DND-41 (cell line): Measurements from ENCODE around the gene TRPM3.

Experiments used
- ATAC-seq: fragments of 200-7000 bp; cut with Tn5 transposase; 3 replicates; pipeline ENCODE4 v1.9.1; 2021; ENCODE audit warnings: low read depth; ENCODE audit not compliant: insufficient read depth
- DNase-seq: peaks from one replicate; pipeline ENCODE4 v3.0.0-alpha.2; 2020
- H2AFZ ChIP-seq: 2 replicates; pipeline ENCODE4 v1.6.0; 2012; ENCODE audit warnings: low read depth, low read length
- H3K27ac ChIP-seq: 2 replicates; pipeline ENCODE4 v1.5.1; 2012; ENCODE audit warnings: low read length, inconsistent platforms
- H3K27me3 ChIP-seq: fragments of 200-600 bp; sonication (generic); 2 replicates; pipeline ENCODE4 v1.6.0; 2012; ENCODE audit warnings: low read length, mild to moderate bottlenecking, inconsistent platforms; ENCODE audit not compliant: insufficient read depth, poor library complexity
- H3K36me3 ChIP-seq: 2 replicates; pipeline ENCODE4 v1.5.1; 2012; ENCODE audit warnings: low read length, inconsistent platforms; ENCODE audit not compliant: insufficient read depth
- H3K4me1 ChIP-seq: 2 replicates; pipeline ENCODE4 v1.5.1; 2012; ENCODE audit warnings: mild to moderate bottlenecking, low read length; ENCODE audit not compliant: insufficient read depth
- H3K4me2 ChIP-seq: 2 replicates; pipeline ENCODE4 v1.6.0; 2012; ENCODE audit warnings: mild to moderate bottlenecking, moderate library complexity, low read length, inconsistent platforms; ENCODE audit not compliant: insufficient read depth
- H3K4me3 ChIP-seq, 2 experiments: fragments of 200-600 bp in 1 of 2; shearing (Covaris generic) in 1 of 2; 2 replicates each; pipeline ENCODE4 v1.5.1; 2012 to 2016; ENCODE audit warnings: inconsistent platforms in 2 of 2, low read length in 2 of 2, mild to moderate bottlenecking in 2 of 2, low read depth in 1 of 2, moderate library complexity in 1 of 2
- H3K79me2 ChIP-seq: 2 replicates; pipeline ENCODE4 v1.6.0; 2012; ENCODE audit warnings: low read length, inconsistent platforms; ENCODE audit not compliant: insufficient read depth
- H3K9ac ChIP-seq: 2 replicates; pipeline ENCODE4 v1.6.0; 2012; ENCODE audit warnings: low read depth, mild to moderate bottlenecking, inconsistent platforms, low read length, moderate library complexity
- H3K9me3 ChIP-seq: 2 replicates; pipeline ENCODE4 v1.5.1; 2012; ENCODE audit warnings: low read length, moderate library complexity, mild to moderate bottlenecking, inconsistent platforms; ENCODE audit not compliant: insufficient read depth, severe bottlenecking
- H4K20me1 ChIP-seq: 2 replicates; pipeline ENCODE4 v1.6.0; 2012; ENCODE audit warnings: low read length; ENCODE audit not compliant: insufficient read depth
- CTCF ChIP-seq: IDR thresholded peaks from 2 replicates; pipeline ENCODE4 v1.5.1; 2012; ENCODE audit warnings: borderline replicate concordance, low read length, moderate library complexity, mild to moderate bottlenecking; ENCODE audit not compliant: poor library complexity, severe bottlenecking; ENCODE audit errors: extremely low read depth
- EZH2 ChIP-seq: IDR thresholded peaks from 3 replicates; pipeline ENCODE4 v1.6.1; 2012; ENCODE audit warnings: borderline replicate concordance, low read depth, mild to moderate bottlenecking, moderate library complexity, low read length, inconsistent platforms; ENCODE audit not compliant: severe bottlenecking

The TRPM3 gene

GRCh38 chr9:70959366-70959765, 162.1 kb downstream of the TRPM3 start:
- TF ChIP-seq CTCF (no peak), EZH2 (no peak)
- Histone ChIP-seq H3K4me2 (no peak overlapping the region), H3K27ac (no peak overlapping the region), H4K20me1 (no peaks in the 10 kb centered on the region), H3K36me3 (no peaks in the 10 kb centered on the region), H3K9ac (no peak overlapping the region), H3K9me3 (no peaks in the 10 kb centered on the region), H3K27me3 (no peaks in the 10 kb centered on the region), H3K79me2 (no peaks in the 10 kb centered on the region), H3K4me3 (no peak overlapping the region), H2AFZ (no peak overlapping the region), H3K4me1 (no peaks in the 10 kb centered on the region)
- ATAC-seq (no peak), DNase-seq (no peak)

- H3K9ac ChIP-seq, result no peak overlapping the region
- ATAC-seq (no peak), DNase-seq (no peak)
- no peaks in the 10 kb centered on the region for H3K27me3 ChIP-seq
- H3K27ac ChIP-seq, result no peak overlapping the region
- H3K79me2 ChIP-seq, result no peaks in the 10 kb centered on the region
- no peaks in the 10 kb centered on the region for H3K9me3 ChIP-seq
- H4K20me1 ChIP-seq, result no peaks in the 10 kb centered on the region
- H3K4me3 ChIP-seq, result no peak overlapping the region
- H2AFZ ChIP-seq, result no peak overlapping the region
- H3K4me1 ChIP-seq, result no peaks in the 10 kb centered on the region
- H3K4me2 ChIP-seq, result no peak overlapping the region
- H3K36me3 ChIP-seq, result no peaks in the 10 kb centered on the region
- no peak for TF ChIP-seq EZH2
- TF ChIP-seq CTCF, result no peak
These were observed 166.8 kb downstream of the TRPM3 start for GRCh38 chr9:70954596-70955143.

- H3K27ac ChIP-seq, result no peak overlapping the region
These were observed 167.3 kb downstream of the TRPM3 start for GRCh38 chr9:70954126-70954525.

More at GRCh38 chr9:70954126-70954525, 167.3 kb downstream of the TRPM3 start:
- no peak overlapping the region for H2AFZ ChIP-seq
- no peak overlapping the region for H3K4me2 ChIP-seq
- H3K9me3 ChIP-seq, result no peaks in the 10 kb centered on the region
- no peak overlapping the region for H3K4me3 ChIP-seq
- no peak overlapping the region for H3K9ac ChIP-seq
- H3K79me2 ChIP-seq, result no peaks in the 10 kb centered on the region
- no peak for ATAC-seq
- no peaks in the 10 kb centered on the region for H3K27me3 ChIP-seq
- TF ChIP-seq EZH2 (no peak), CTCF (no peak)
- H4K20me1 ChIP-seq, result no peaks in the 10 kb centered on the region
- H3K4me1 ChIP-seq, result no peaks in the 10 kb centered on the region
- no peaks in the 10 kb centered on the region for H3K36me3 ChIP-seq
- DNase-seq, result no peak
